COR-L47 (cell line): ENCODE results near the gene SOHLH1.

Experiments
- DNase-seq: peaks from one replicate; lab custom pipeline; 2025; lab: John Stamatoyannopoulos, UW

Gene SOHLH1

DNA sequence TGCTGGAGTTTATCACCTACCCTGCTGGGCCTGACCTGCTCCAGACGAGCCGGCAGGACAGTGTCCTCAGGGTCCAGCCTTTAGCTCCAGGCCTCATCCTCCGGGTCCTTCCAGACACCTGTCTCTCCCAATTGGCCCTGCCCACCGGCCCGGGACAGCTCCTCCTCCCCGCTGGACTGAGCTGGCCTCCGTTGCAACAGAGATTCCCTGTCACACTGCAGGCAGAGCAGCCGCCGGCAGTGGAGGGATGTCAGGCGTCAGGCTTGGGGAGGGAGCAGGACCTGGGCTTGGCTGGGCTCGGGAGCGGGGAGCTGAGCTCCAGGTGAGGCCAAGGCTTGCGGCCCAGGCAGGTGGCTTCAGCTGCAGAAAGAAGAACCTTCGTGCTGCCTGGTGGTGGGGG lies 4.4 kb upstream of the SOHLH1 start:
- no peak for DNase-seq

DNA sequence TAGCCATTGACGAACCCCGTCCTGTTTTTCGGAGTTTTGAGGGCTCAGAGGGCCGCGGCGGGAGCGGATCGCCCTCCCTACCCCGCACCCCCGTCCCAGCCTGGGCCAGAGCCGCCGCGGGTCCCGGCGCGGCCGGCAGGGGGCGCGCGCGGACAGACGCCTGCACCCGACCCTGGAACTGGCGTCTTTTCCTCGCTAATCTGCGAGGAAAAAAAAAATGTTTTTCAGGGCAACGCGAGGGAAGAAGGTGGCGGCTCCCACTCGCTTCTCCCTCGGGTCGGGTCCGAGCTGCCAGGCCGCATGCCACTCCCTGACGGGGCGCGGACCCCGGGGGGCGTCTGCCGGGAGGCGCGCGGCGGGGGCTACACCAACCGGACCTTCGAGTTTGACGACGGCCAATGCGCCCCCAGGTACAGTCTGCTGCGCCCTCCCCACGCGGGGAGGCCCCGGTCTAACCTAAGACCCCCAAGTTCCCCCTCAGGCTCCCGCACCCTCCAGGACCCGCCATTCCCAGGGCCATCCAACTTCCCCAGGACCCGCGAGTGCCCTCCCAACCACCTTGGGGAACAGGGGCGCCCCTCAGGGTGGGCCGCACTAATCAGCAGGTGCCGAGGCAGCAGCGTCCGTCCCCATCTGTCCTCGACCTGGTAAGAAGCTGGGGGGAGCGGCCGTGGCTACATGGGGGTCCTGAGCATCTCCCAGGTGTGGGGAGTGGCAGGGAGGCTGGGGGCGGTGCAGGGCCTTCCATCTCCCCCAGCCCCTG lies 2.9 kb upstream of the SOHLH1 start, which contains the start of gene KCNT1:
TSS of gene KCNT1 (plus strand) at position 227 of the 763 bp plus-strand sequence. CDS start at position 301, 74 bp downstream.
- peak; percentile 9 for DNase-seq

DNA sequence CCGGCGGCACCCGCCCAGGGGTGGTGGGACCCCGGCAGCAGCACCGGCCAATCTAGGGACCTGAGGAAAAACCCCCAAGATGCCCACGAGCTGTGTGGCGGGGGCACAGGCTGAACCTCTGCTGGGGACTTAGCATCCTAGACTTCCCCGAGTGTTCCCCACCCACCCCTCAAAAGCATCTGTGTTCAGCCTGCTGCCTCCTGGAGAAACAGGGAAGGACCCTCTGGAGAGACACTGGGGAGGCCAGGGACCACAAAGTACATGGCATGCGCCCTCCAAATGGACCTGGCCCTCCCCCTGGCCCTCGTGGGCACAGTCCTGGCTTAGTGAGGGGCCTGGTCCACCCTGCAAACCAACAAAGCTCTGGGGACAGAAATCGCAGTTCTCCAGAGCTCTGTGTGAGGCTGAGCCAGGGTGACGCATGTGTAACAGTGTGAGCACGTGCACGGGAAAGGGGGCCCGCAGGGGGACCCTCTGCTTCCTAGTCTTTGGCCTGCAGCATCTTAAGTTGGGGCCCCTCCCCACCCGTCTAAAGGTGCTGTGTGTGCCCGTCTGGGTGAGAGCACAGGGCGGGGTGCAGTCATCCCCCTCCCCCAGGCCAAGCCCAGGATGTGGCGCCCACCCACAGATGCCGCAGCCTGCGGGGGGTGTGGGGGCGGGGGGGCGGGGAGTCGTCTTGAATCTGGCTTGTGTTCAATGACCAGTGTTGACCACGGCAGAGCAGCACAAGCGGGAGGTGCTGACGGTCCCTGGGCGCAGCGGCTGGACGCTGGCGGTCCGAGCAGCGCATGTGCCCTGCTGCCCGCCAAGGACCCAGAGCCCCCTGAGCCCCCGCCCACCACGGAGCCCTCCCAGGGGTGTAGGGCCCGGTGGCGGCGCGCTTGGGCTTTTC lies 2.0 kb upstream of the SOHLH1 start:
- DNase-seq: no peak

DNA sequence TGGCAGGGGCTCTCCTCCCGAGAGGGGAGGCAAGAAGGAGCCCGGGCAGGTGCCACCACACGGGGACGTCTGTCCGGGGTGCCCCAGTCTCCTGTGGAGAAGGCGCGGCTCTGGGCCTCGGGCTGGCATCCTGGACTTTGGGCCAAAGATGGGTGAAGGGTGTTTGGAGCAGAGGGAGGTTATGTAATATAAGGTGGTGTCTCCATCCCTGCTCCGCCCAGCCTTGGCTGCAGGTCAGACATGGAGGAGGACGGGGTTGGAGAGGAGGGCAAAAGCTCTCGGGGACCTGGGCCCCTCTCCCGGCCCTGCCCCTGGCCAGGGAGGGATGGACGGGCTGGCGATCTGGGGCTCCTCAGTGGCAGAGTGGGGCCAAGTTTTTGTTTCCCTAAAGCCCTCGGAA lies 1.2 kb upstream of the SOHLH1 start:
- DNase-seq: no peak

DNA sequence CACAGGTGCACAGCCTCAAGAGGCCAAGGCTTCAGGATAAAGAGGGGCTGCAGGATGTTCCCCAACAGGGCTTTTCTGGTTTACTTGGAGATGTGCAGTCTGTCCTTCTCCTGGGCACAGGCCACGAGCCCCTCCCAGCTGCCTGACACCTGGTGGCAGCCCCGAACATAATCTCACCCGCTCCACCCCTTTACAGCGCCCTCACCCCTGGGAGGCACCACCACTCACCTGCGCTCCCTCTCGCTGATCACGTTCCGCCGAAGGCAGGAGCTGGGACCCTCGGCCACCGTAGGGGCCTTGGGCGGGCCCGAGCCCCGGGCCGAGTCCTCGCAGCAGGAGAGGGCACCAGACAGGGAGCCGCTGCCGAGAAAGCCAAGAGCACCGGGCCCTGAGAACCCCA lies 514 bp downstream of the SOHLH1 start:
- no peak for DNase-seq

DNA sequence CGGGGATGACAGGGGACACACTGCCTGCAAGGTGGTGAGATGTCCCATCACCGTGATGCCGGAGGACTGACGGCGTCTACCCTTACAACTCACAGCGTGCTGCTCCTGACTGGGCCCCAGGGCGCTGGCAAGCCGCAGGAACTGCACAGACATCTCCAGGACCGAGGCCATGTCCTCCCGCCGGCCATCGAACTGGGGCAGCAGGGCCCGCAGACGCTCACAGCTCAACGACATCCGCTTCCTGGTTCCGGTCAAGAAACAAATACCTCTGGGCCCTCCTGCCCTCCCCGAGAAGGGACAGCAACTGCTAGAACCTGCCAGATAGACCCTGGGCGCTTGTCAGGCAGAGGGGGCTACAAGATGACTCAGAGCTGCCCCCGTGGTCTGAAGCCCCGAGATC lies 1.0 kb downstream of the SOHLH1 start:
- DNase-seq: no peak

DNA sequence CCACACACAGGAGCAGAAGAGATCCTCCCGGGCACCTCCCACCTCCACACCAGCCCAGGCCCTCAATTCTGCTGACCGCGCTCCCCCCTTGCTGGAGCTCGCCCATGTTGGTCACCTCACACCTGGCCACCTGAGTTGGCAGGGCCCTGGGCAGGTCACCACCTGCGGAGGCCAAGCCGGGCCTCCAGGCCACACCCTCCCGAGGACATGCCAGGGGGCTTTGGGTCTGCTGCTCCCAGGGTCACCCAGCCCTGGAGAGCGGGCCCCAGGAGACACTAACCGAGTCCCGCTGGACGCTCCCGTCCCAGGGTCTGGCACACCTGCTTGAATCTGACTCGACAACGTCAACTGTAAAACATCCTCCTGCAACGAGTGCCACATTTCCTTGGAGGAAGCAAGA lies 2.1 kb downstream of the SOHLH1 start:
- DNase-seq: no peak

DNA sequence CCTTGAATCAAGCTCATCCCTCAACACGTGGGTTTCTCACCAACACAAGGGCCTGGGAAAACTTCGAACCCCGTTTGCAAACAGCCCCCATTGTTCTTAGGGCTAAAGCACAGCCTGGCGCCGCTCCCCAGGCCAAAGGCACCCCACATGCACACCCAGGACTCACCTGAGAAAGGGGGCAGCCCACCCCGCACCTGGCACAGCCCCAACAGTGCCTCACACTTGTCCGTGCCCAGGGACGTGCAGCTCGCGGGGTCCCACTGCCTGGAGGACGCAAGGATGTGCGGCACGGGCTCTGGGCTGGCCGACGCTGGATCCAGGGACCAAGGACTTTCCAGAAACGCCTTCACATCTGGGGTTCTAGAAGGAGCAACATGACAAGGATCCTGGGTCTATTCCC lies 2.8 kb downstream of the SOHLH1 start:
- no peak for DNase-seq

DNA sequence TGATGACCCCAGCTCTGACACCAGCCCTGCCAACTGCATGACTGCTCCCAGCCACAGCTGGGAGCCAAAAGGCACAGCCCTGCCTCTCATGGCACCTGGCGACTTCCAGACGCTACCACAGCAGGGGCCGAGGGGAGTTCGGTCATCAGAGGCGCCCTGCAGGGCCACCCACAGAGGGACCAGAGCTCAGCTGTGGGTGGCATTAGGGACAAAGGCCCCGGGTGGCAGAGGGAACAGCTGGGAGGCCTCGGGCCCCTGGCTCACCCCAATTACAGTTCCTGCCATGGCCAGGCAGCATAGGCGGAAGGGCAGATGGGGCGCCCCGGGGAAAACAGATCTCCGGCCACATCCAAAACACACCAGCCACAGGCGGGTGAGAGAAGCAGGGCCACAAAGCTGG lies 3.6 kb downstream of the SOHLH1 start:
- no peak for DNase-seq

DNA sequence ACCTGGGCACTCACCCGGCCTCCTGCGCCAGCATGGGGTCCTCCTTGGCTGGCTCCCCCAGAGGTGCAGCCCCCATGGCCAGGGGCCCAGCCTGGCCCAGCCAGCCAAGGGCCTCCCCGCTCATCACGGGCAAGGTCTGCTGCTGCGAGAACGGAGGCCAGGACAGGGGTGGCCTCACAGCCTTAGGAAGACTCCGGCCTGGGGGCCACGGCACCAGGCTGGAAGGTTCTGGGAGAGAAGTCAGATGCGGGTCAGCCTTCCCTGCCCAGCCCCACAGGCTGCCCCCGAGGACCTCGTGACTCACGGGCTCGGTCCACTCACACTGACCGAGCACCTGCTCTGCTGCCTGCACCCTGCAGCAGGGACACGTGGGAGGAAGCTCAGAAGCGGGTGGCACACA lies 4.2 kb downstream of the SOHLH1 start:
- DNase-seq: no peak

DNA sequence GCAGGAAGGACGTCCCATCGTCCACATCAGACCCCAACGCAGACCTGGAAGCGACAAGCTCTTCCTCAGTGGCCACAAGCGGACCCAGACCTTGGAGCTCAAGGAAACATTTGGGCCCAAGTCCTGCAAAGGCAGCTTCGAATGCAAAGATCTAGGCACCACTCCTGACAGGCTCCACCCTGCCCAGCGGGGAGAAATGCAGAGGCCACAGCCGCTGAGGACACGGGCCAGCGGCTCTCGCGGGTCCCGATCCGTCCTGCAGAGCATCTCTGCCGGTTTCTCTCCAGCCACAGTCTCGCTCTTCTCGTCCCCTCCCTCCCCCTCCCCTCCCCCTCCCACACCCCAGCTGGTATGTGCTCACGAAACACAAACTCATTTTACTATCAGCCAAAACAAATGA lies 4.9 kb downstream of the SOHLH1 start:
- no peak for DNase-seq

DNA sequence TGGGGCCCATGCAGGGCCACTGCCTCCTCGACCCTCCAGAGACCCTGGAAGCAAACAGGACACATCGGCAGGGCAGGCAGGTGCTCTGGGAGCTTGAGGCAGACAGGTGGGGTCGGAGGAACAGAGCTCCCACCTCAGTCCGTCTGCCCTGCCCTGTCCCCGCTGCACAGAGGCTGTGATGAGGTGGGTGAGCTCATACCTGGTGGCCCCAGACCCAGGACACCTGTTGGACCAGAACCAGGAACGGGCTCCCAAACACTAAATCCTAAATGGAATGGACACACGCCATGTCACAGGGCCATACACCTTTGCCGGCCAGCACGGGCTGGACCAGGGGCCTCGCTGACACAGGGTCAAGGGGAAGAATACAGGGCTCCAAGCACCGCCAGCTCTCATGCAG lies 5.5 kb downstream of the SOHLH1 start:
- DNase-seq: no peak

DNA sequence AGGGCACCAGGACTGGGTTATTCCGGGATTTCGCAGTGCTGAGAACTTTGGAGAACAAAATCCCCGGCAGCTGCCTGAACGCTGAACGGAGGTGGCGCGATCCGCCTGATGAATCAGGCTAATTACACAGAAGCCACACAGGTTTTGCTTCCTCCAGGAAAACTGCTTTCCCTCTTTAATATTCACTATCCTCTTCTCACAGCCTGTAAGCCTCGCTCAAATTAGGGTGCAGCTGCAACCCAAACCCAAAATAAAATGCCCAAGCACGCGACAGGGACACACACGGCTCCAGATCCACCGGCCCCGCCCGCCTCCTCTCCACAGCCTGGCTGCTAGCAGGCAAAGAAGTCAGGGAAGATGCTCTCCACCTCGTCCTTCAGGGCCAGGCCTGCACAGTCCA lies 6.0 kb downstream of the SOHLH1 start:
- no peak for DNase-seq

DNA sequence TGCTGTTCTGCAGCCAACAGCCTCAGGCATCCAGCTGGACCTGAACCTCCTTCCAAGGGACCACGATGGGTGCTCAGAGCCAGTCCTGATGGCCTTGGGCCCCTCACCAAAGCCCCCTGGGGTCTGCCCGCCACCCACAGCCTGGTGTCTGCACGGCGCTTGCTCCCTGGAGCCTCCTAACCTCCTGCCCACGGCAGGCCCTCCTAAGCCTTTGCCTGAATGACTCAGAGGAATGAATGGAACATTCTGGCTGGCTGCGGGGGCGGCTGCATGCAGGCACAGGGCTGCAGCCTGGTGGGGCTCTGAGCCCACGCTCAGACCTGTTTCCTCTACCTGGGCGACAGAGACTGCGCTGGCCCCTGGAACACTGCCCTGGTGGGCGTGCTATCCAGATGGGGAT lies 6.9 kb downstream of the SOHLH1 start:
- no peak for DNase-seq

DNA sequence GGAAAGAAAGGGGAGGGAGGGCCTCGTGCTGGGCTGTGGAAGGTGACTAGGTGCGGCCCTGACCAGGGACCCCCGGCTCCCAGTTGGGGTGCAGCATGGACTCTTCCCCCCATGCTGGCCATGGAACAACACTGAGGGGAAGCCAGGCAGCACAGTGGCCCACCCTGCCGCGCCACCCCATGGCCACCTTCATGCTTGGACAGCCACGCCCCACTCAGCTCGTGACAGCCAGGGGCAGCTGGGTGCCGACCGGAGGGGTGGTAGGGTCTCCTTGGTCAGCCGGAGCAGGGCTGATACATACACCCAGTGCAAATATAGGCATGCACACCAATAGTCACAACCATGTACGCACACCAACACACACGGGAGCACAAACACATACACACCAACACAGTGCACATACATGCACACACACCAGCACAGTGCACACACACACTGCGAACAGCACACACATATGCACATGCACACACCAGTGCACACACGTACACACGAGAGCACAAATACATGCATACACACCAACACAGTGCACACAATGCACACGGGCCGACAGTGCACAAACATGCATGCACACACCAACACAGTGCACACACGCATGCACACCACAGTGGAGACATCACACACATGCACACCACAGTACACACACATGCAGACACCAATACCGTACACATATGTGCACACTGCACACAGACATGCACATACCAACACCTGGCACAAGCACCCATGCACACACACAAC lies 8.3 kb downstream of the SOHLH1 start:
- no peak for DNase-seq

DNA sequence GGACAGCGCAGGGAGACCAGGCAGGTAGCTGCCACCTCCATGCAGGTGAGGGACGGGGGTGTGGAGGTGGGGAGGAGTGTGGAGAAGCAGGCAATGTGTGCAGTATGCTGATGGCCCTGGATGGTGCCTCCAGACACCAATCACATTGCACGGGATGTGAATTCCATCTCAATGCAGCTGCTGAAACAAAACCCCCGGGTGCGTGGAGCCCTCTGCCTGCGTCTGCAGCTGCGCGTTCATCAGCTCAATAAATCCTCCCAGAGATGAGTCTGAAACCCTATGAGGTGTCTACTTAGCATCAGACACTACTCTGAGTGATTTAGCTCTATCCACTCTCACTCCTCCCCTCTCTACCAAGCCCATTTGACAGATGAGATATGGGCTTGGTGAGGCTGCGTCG lies 10.3 kb downstream of the SOHLH1 start:
- DNase-seq: no peak

DNA sequence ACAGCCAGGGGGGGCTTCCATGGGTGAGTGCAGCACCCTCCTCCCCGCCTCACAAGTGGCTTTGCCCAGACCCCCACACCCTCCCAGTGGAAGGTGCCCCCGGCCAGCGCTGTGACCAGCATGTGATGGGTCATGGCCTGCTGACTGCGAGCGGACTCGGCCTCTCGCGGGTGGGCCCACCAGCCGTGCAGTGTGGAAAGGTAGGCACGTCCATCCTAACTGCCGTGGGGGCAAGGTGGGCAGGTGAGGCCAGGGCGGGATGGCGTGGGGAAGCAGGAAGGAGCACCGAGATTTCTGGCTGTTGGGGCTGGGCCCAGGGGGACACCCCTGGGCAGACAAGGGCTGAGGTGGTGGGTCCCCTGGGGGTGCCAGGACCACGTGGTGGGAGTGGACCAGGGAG lies 12.1 kb downstream of the SOHLH1 start:
- no peak for DNase-seq

DNA sequence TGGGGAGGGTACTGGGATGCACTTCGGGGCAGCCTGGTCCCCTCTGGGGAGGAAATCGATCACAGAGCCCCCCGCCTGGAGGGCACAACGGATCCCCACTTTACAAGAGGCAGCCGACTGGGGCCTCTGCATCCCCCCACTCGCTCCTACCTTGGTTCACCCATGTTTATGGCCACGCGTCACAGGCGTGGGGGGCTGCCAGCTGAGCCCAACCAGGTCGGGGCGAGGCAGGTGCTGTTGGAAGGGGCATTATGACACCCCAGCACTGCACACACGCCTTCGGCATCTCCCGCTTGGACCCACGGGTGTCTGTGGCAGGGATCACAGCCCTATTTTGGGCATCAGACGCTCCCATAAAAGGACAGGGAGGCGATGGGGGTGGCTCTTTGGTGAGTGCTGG lies 14.6 kb downstream of the SOHLH1 start:
- no peak for DNase-seq

DNA sequence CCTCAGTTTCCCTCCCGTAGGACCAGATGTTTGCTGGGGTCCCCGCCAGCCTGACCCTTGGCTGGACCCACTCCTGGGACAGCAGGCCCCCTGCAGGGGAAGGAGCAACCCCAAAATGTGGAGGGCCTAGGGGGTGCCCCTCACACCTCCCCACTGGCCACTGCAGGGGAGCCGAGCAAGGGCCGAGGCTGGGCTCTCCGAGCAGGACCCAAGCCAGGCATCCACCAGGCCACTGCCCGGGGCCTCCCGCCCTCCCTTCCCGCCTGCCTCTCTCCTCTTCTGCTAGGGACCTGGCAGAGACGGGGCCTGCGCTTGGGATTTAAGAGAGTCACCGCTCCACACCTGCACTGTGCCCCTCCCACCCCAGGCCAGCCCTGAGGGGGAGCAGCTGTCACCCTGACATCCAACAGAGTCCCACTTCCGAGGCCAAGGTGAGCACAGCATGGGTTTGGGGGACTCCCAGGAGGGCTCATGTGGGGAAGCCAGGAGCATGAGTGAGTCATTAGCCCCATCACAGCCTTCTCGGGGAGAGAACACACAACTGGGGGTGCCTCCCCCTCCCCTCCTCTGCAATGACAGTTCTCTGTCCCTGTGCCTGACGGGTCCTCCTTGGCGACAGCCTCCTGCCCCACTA lies 15.8 kb downstream of the SOHLH1 start:
- DNase-seq: no peak

DNA sequence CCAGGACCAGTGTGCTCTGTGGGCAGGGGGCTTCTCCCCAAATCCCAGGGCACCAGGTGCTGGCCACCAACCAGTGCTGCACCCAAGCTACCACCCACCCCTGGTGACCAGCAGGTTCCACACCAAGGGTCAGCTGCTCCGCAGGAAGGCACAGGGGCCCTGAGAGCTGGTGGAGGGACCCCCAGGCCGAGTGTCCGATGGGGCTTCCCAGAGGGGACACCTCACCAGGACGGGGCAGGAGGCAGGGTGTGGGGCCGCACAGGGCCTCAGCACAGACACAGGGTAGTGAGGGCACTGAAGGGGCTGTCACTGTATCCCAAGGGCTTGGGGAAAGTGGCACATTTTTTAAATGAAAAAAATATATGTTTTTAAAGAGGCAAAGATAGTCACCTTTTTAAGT lies 18.1 kb downstream of the SOHLH1 start:
- no peak for DNase-seq

DNA sequence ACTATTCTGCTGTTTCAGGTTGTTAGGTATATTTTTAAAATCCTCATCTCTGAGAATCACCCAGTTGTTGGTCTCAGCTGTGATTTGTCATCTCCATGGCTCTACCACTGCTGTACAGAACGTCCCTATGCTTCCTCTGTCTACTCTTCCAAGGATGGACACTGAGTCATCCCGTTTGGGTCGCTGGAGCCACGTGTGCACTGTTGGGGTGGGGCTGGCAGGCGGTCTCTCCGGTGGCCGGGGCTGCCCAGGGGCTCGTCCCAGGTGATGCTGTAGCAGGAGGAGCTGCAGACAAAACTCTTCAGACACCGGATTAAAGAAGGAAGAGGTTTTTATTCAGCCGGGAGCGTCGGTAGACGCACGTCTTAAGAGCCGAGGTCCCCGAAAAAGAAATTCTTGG lies 19.2 kb downstream of the SOHLH1 start:
- no peak for DNase-seq
